Measurements from ENCODE around the gene ZFYVE16.

GRCh38 chr5:80374188-80374587 lies 33.7 kb upstream of the ZFYVE16 start:
- TF ChIP-seq CTCF (conservative IDR thresholded peaks at IDR 0.05; ENCODE audit: low read depth, low read length) = no peak
- no peak for TF ChIP-seq EZH2 (IDR thresholded peaks at IDR 0.05; ENCODE audit: borderline replicate concordance, low read depth, low read length, poor library complexity, severe bottlenecking)
